ENCODE data around the gene GATC.
A peak's percentile ranks its signal among the peaks of the same experiment; 100 is the strongest.
"Not testable (repeated sequence)": the region's sequence is repeated elsewhere in the genome, so short reads cannot be mapped to it uniquely, and the experiment has no call there.

The GATC gene

GRCh38 chr12:120480211-120480610, 34.0 kb downstream of the GATC start:
- TF ChIP-seq CTCF (IDR thresholded peaks at IDR 0.05; ENCODE audit: low read depth, low read length), result no peak
- no peaks in the 10 kb centered on the region for H3K27me3 ChIP-seq
- no peaks in the 10 kb centered on the region for H3K4me1 ChIP-seq
- H3K9me3 ChIP-seq, result no peaks in the 10 kb centered on the region
- peaks cover 4% of the 10 kb centered on the region; the same call in 1 of the 2 replicates for H3K36me3 ChIP-seq
- no peak for DNase-seq
- H3K4me3 ChIP-seq (ENCODE audit: low read depth, low read length), result no peak overlapping the region

- no peak for DNase-seq
- H3K4me1 ChIP-seq, result no peaks in the 10 kb centered on the region; the same call in 1 of the 2 replicates
- H3K36me3 ChIP-seq, result peaks cover 4% of the 10 kb centered on the region; the same call in 1 of the 2 replicates
- no peak overlapping the region for H3K4me3 ChIP-seq (ENCODE audit: low read depth, low read length)
- H3K9me3 ChIP-seq, result no peaks in the 10 kb centered on the region
- TF ChIP-seq CTCF (IDR thresholded peaks at IDR 0.05; ENCODE audit: low read depth, low read length), result no peak
- H3K27me3 ChIP-seq, result no peaks in the 10 kb centered on the region
These were observed 35.0 kb downstream of the GATC start for GRCh38 chr12:120481022-120481767.

- Histone ChIP-seq H3K27me3 (no peaks in the 10 kb centered on the region), H3K9me3 (no peaks in the 10 kb centered on the region), H3K36me3 (peaks cover 4% of the 10 kb centered on the region; the same call in 1 of the 2 replicates), H3K4me1 (peaks cover 10% of the 10 kb centered on the region), H3K4me3 (ENCODE audit: low read depth, low read length) (no peak overlapping the region)
- no peak for TF ChIP-seq CTCF (IDR thresholded peaks at IDR 0.05; ENCODE audit: low read depth, low read length)
- DNase-seq, result no peak
These were observed 37.4 kb downstream of the GATC start for GRCh38 chr12:120483621-120484020.

- Histone ChIP-seq H3K9me3 (no peaks in the 10 kb centered on the region), H3K27me3 (no peaks in the 10 kb centered on the region), H3K4me1 (peaks cover 10% of the 10 kb centered on the region), H3K36me3 (peaks cover 4% of the 10 kb centered on the region), H3K4me3 (ENCODE audit: low read depth, low read length) (no peak overlapping the region)
- DNase-seq, result no peak
- no peak for TF ChIP-seq CTCF (IDR thresholded peaks at IDR 0.05; ENCODE audit: low read depth, low read length)
These were observed 40.0 kb downstream of the GATC start for GRCh38 chr12:120485961-120486881.

- not testable (repeated sequence) for H3K4me3 ChIP-seq (ENCODE audit: low read depth, low read length); H3K9me3 ChIP-seq; H3K27me3 ChIP-seq; H3K4me1 ChIP-seq; H3K36me3 ChIP-seq
- DNase-seq, result peak; percentile 48
These were observed 41.3 kb downstream of the GATC start for GRCh38 chr12:120487552-120487951.

GRCh38 chr12:120488057-120488640, 41.9 kb downstream of the GATC start:
- Histone ChIP-seq H3K4me3 (ENCODE audit: low read depth, low read length) (no peak overlapping the region), H3K27me3 (no peaks in the 10 kb centered on the region), H3K9me3 (no peaks in the 10 kb centered on the region), H3K4me1 (peaks cover 10% of the 10 kb centered on the region), H3K36me3 (no peaks in the 10 kb centered on the region; the same call in none of the 2 replicates)
- no peak for DNase-seq
- no peak for TF ChIP-seq CTCF (IDR thresholded peaks at IDR 0.05; ENCODE audit: low read depth, low read length)
